ENCODE data around the gene SPAG16.
A peak's percentile ranks its signal among the peaks of the same experiment; 100 is the strongest.
"Not testable (repeated sequence)": the region's sequence is repeated elsewhere in the genome, so short reads cannot be mapped to it uniquely, and the experiment has no call there.

Gene SPAG16

GRCh38 chr2:213848631-213849030, 564.4 kb downstream of the SPAG16 start:
- DNase-seq, result peak; percentile 43

GRCh38 chr2:213861638-213862037, 577.4 kb downstream of the SPAG16 start:
- DNase-seq, result no peak

- DNase-seq, result no peak
Measured at GRCh38 chr2:213862407-213863076, 578.3 kb downstream of the SPAG16 start.

GRCh38 chr2:213863541-213863940, 579.3 kb downstream of the SPAG16 start:
- no peak for DNase-seq

GRCh38 chr2:213868526-213868925, 584.3 kb downstream of the SPAG16 start:
- no peak for DNase-seq

GRCh38 chr2:213885485-213885884, 601.2 kb downstream of the SPAG16 start:
- no peak for DNase-seq

GRCh38 chr2:213914510-213914909, 630.2 kb downstream of the SPAG16 start:
- DNase-seq, result no peak

- DNase-seq, result no peak
Measured at GRCh38 chr2:213920014-213920413, 635.8 kb downstream of the SPAG16 start.

GRCh38 chr2:213923543-213923942, 639.3 kb downstream of the SPAG16 start:
- no peak for DNase-seq

GRCh38 chr2:213934560-213934959, 650.3 kb downstream of the SPAG16 start:
- DNase-seq, result peak; percentile 6

GRCh38 chr2:213958086-213958485, 673.8 kb downstream of the SPAG16 start:
- DNase-seq, result no peak

- no peak for DNase-seq
Measured at GRCh38 chr2:213959589-213959988, 675.3 kb downstream of the SPAG16 start.

GRCh38 chr2:213971536-213971935, 687.3 kb downstream of the SPAG16 start:
- no peak for DNase-seq

- DNase-seq, result peak; percentile 1
Measured at GRCh38 chr2:213980883-213981282, 696.6 kb downstream of the SPAG16 start.

GRCh38 chr2:213989207-213989606, 704.9 kb downstream of the SPAG16 start:
- no peak for DNase-seq

GRCh38 chr2:213991453-213992108, 707.3 kb downstream of the SPAG16 start:
- no peak for DNase-seq

- peak; percentile 94 for DNase-seq
Measured at GRCh38 chr2:213995400-213996105, 711.3 kb downstream of the SPAG16 start.

- DNase-seq, result not testable (repeated sequence)
Measured at GRCh38 chr2:213998976-213999375, 714.7 kb downstream of the SPAG16 start.

- no peak for DNase-seq
Measured at GRCh38 chr2:214004463-214004862, 720.2 kb downstream of the SPAG16 start.

- DNase-seq, result peak; percentile 38
Measured at GRCh38 chr2:214005337-214005736, 721.1 kb downstream of the SPAG16 start.

- no peak for DNase-seq
Measured at GRCh38 chr2:214006601-214007000, 722.3 kb downstream of the SPAG16 start.

- DNase-seq, result no peak
Measured at GRCh38 chr2:214011676-214012075, 727.4 kb downstream of the SPAG16 start.

GRCh38 chr2:214014551-214015220, 730.4 kb downstream of the SPAG16 start:
- DNase-seq, result no peak
